Lower leg skin (tissue), 4 donors: ENCODE data around the gene RTF2. TPM values are rescaled to one million over a fixed set of nuclear protein-coding genes. Genes with fewer than 3 reads are reported as not detected.
"Not testable (repeated sequence)": the region's sequence is repeated elsewhere in the genome, so short reads cannot be mapped to it uniquely, and the experiment has no call there.

Experiments
- DNase-seq, 2 donors: peaks; one replicate each; pipeline ENCODE4 v3.0.0-alpha.2; 2019; ENCODE audit warnings: low spot score in 2 of 2
- H3K4me3 ChIP-seq: fragments of 200-600 bp; sonication (generic); 2 replicates; pipeline ENCODE4 v1.5.1; 2017; ENCODE audit warnings: mild to moderate bottlenecking, low read depth; ENCODE audit not compliant: poor library complexity, severe bottlenecking
- POLR2A ChIP-seq, 2 donors: fragments of 450-650 bp; IDR thresholded peaks; one replicate each; pipeline ENCODE4 v1.6.1; 2016 to 2017; ENCODE audit warnings: antibody characterized with exemption in 2 of 2, mild to moderate bottlenecking in 1 of 2, moderate library complexity in 1 of 2
- WGBS, 2 donors: methylation state at CpG; one replicate each; pipeline ENCODE4 v1.1.5; 2018; 5-methylcytosine and 5-hydroxymethylcytosine counted together
- intact Hi-C: fragments of 100-400 bp; cut with DNase I; formaldehyde crosslinking; loops from one replicate; pipeline ENCODE4 v1.15.0; 2023; ENCODE audit warnings: low total_unique reads
- total RNA-seq, 4 donors: library from RNA; depleted of rRNA; stranded (reverse); fragments of >200 nt; gene quantifications; one replicate each; pipeline ENCODE4 v1.1.0, GENCODE V29; 2016
- TF ChIP-seq, protein P1 (sequence below), 3 donors: fragments of 450-650 bp; IDR thresholded peaks; one replicate each; pipeline ENCODE4 v1.5.1; 2016; ENCODE audit warnings: antibody characterized with exemption in 3 of 3, mild to moderate bottlenecking in 3 of 3, moderate library complexity in 2 of 3

Gene RTF2
- total RNA-seq, 4 donors from 2014 or later: 37.0 to 57.8 (median 47.9) TPM

DNA sequence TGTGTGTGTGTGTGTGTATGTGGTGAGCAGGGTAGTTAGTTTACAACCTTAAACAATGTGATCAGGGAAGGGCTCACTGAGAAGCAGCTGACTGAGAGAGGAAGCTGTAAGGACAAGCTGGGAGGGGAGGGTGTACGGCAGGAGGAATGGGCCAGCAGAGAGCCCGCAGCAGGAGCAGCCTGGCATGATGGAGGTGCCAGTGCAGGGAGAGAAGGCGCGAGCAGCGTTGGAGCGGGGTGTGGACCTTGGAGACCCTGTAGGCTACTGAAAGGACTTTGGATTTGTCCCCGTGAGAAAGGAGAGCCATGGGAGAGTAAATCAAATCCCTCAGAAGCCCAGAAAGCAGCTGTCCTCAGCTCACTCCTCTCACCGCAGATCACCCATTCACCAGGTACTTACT lies 83.1 kb downstream of the RTF2 start:
- 89 to 90% methylated on average over 8 of the region's 8 CpGs for WGBS, 2 donors
- TF ChIP-seq, protein P1, sequence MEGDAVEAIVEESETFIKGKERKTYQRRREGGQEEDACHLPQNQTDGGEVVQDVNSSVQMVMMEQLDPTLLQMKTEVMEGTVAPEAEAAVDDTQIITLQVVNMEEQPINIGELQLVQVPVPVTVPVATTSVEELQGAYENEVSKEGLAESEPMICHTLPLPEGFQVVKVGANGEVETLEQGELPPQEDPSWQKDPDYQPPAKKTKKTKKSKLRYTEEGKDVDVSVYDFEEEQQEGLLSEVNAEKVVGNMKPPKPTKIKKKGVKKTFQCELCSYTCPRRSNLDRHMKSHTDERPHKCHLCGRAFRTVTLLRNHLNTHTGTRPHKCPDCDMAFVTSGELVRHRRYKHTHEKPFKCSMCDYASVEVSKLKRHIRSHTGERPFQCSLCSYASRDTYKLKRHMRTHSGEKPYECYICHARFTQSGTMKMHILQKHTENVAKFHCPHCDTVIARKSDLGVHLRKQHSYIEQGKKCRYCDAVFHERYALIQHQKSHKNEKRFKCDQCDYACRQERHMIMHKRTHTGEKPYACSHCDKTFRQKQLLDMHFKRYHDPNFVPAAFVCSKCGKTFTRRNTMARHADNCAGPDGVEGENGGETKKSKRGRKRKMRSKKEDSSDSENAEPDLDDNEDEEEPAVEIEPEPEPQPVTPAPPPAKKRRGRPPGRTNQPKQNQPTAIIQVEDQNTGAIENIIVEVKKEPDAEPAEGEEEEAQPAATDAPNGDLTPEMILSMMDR (IDR thresholded peaks at IDR 0.05): no peak
- no peak for TF ChIP-seq POLR2A (IDR thresholded peaks at IDR 0.05)
- no peak overlapping the region for H3K4me3 ChIP-seq
- intact Hi-C loops: loop anchor here (10.0 kb wide), 2 partner anchors 433 to 503 kb away; no protein-coding TSS in a partner anchor
- DNase-seq: no peak

DNA sequence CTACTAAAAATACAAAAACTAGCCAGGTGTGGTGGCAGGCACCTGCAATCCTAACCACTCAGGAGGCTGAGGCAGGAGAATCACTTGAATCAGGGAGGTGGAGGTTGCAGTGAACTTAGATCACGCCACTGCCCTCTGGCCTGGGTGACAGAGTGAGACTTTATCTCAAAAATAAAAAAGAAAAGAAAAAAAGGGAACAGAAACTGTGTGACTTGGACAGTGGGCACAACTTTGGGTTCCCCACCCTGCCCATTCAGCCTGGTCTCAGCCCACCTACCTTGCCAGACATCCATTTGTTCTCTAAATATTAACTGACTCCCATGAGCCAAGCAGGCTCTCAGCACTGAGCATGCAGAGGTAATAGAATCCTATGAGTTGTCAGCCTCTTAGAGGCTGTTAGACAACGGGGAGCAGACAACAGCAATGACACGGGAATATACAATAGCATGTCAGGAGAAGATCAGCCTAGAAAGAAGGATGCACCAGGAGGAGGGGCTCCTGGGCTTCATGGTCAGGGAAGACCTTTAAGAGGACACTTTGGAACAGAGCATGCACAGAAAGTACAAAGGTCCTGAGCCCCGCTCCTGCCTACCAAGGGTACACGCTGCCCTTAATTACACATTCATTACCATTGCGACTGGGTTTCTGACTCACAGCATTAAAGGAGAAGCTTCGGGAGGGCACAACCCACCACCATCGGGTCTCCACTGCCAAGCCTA lies 84.6 kb downstream of the RTF2 start:
- TF ChIP-seq, protein P1 (IDR thresholded peaks at IDR 0.05): no peak
- TF ChIP-seq POLR2A (IDR thresholded peaks at IDR 0.05): no peak
- 71 to 74% methylated on average over 8 of the region's 8 CpGs for WGBS, 2 donors
- no peak overlapping the region for H3K4me3 ChIP-seq
- no peak for DNase-seq
- intact Hi-C loops: loop anchor here (10.0 kb wide), 2 partner anchors 432 to 502 kb away; no protein-coding TSS in a partner anchor

DNA sequence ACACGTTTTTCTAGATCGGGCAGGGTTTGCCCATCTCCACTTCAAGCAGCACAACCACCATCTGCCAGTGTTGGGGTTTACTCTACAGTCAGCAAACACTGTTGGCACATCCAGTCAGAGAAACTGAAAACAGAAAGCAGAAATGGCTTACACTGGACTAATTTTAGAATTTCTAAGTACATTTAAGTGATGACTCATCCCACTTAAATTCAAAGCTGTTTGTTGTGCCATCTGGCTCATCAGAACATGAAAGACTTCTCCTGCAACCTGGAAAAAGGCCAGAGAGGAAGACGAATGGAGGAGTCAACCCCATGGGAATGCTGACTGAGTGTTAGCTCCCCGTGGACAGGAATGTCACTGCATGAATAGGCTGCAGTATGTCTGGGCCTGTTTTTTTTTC lies 86.4 kb downstream of the RTF2 start:
- no peak for TF ChIP-seq POLR2A (IDR thresholded peaks at IDR 0.05)
- TF ChIP-seq, protein P1 (IDR thresholded peaks at IDR 0.05): no peak
- intact Hi-C loops: loop anchor here (10.0 kb wide), 2 partner anchors 430 to 500 kb away; no protein-coding TSS in a partner anchor
- no peak overlapping the region for H3K4me3 ChIP-seq
- peak in 1 of 2 donors; percentile 79 for DNase-seq
- 3% methylated on average over 4 of the region's 4 CpGs for WGBS, 2 donors

DNA sequence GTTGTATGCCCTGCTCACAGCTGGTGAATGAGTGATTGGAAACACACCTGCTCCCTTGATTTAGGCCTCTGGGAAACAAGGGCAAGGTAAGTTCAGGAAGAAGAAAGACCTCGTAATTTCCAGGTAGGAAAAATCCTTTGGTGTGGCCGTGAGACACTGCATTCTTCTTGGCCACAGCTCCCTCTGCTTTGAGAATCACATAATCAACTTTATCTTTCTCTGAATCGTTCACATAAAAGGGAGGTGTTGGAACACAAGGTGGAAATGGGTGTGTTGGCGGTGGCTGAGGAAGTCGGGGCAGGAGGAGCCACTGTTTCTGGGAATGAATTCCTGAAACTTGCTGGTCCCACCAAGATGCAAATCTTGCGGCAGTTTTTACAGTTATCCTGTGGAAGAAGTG lies 90.5 kb downstream of the RTF2 start:
- no peak overlapping the region for H3K4me3 ChIP-seq
- DNase-seq: no peak
- TF ChIP-seq, protein P1 (IDR thresholded peaks at IDR 0.05): no peak
- TF ChIP-seq POLR2A (IDR thresholded peaks at IDR 0.05): no peak
- 38 to 46% methylated on average over 6 of the region's 6 CpGs for WGBS, 2 donors
- intact Hi-C loops: loop anchor here (10.0 kb wide), 2 partner anchors 426 to 496 kb away; no protein-coding TSS in a partner anchor

DNA sequence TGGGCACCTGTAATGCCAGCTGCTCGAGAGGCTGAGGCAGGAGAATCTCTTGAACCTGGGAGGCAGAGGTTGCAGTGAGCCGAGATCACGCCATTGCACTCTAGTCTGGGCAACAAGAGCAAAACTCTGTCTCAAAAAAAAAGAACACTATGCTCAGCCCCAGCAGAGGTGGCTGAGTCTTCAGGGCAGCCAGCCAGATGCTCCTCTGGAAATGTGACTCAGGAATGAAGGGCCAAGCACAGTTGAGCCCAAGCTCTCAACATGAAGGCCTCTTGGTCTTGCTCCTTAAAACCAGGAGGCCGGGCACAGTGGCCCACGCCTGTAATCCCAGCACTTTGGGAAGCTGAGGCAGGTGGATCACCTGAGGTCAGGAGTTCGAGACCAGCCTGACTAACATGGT lies 96.1 kb downstream of the RTF2 start:
- DNase-seq, H3K4me3 ChIP-seq, intact Hi-C loops: not testable (repeated sequence)
- 89 to 97% methylated on average over 6 of the region's 6 CpGs for WGBS, 2 donors

DNA sequence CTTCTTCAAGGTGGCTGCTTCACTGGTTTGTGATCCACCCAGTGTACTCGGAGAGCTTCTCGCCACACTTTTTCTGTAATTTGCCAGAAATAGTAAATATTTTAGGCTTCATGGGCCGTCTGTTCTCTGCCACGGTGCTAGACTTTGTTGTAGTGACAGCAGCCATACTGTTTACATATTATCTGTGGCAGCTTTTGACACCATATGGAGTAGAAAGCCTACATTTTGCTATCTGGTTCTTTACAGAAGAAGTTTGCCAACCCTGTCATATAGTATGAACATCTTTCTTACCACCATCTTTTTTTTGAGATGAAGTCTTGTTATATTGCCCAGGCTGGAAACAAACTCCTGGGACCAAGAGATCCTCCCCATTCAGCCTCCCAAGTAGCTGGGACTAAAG lies 97.1 kb downstream of the RTF2 start:
- DNase-seq: no peak
- intact Hi-C loops: no loop called here
- WGBS, 2 donors: 78 to 85% methylated on average over 4 of the region's 4 CpGs
- no peak overlapping the region for H3K4me3 ChIP-seq
- TF ChIP-seq, protein P1 (IDR thresholded peaks at IDR 0.05): no peak
- TF ChIP-seq POLR2A (IDR thresholded peaks at IDR 0.05): no peak
